Hematopoietic multipotent progenitor cell treated with erythropoietin and hydrocortisone succinate and interleukin-3 and kit ligand, for 4 days (in vitro differentiated cells): Measurements from ENCODE around the gene ABHD17C.
A peak's percentile ranks its signal among the peaks of the same experiment; 100 is the strongest.
"Not testable (repeated sequence)": the region's sequence is repeated elsewhere in the genome, so short reads cannot be mapped to it uniquely, and the experiment has no call there.

Experiments used
- DNase-seq: peaks from one replicate; pipeline ENCODE4 v3.0.0-alpha.2; 2015

ABHD17C gene

GRCh38 chr15:80732818-80733217, 37.7 kb downstream of the ABHD17C start:
- DNase-seq: no peak

GRCh38 chr15:80733460-80733859, 38.4 kb downstream of the ABHD17C start:
- DNase-seq: no peak

GRCh38 chr15:80735344-80735743, 40.2 kb downstream of the ABHD17C start:
- no peak for DNase-seq

GRCh38 chr15:80736560-80736959, 41.5 kb downstream of the ABHD17C start:
- DNase-seq: no peak

GRCh38 chr15:80739919-80740318, 44.8 kb downstream of the ABHD17C start:
- no peak for DNase-seq

GRCh38 chr15:80742081-80742480, 47.0 kb downstream of the ABHD17C start:
- no peak for DNase-seq

- no peak for DNase-seq
These were observed 48.2 kb downstream of the ABHD17C start for GRCh38 chr15:80743189-80743833.

- DNase-seq: no peak
These were observed 49.3 kb downstream of the ABHD17C start for GRCh38 chr15:80744415-80744814.

- no peak for DNase-seq
These were observed 49.7 kb downstream of the ABHD17C start for GRCh38 chr15:80744826-80745225.

GRCh38 chr15:80745888-80746287, 50.8 kb downstream of the ABHD17C start:
- no peak for DNase-seq

GRCh38 chr15:80747317-80748053, 52.4 kb downstream of the ABHD17C start:
- no peak for DNase-seq

- DNase-seq: no peak
These were observed 54.5 kb downstream of the ABHD17C start for GRCh38 chr15:80749589-80749988.

GRCh38 chr15:80750575-80750974, 55.5 kb downstream of the ABHD17C start:
- DNase-seq: no peak

- DNase-seq: no peak
These were observed 57.1 kb downstream of the ABHD17C start for GRCh38 chr15:80752204-80752603.

GRCh38 chr15:80753161-80753560, 58.1 kb downstream of the ABHD17C start:
- no peak for DNase-seq

GRCh38 chr15:80754014-80754413, 58.9 kb downstream of the ABHD17C start:
- no peak for DNase-seq

- DNase-seq: peak; percentile 24
These were observed 60.8 kb downstream of the ABHD17C start for GRCh38 chr15:80755885-80756284.

- DNase-seq: peak; percentile 50
These were observed 63.1 kb downstream of the ABHD17C start for GRCh38 chr15:80758130-80758745.

- DNase-seq: peak; percentile 58
These were observed 65.8 kb downstream of the ABHD17C start for GRCh38 chr15:80760960-80761359.

- no peak for DNase-seq
These were observed 66.6 kb downstream of the ABHD17C start for GRCh38 chr15:80761754-80762153.

GRCh38 chr15:80763235-80763634, 68.1 kb downstream of the ABHD17C start:
- DNase-seq: not testable (repeated sequence)

- DNase-seq: no peak
These were observed 69.4 kb downstream of the ABHD17C start for GRCh38 chr15:80764535-80764934.

GRCh38 chr15:80766275-80766674, 71.2 kb downstream of the ABHD17C start:
- no peak for DNase-seq

GRCh38 chr15:80768158-80768557, 73.0 kb downstream of the ABHD17C start:
- DNase-seq: no peak
